GM12864 (cell line): ENCODE data around the gene SPARC.
"Not testable (repeated sequence)": the region's sequence is repeated elsewhere in the genome, so short reads cannot be mapped to it uniquely, and the experiment has no call there.

ENCODE experiments used
- DNase-seq: peaks from one replicate; pipeline ENCODE4 v3.0.0-alpha.2; 2011; ENCODE audit warnings: low read depth
- H3K4me3 ChIP-seq: 2 replicates; pipeline ENCODE4 v1.5.1; 2011; ENCODE audit warnings: mild to moderate bottlenecking, low read depth, low read length, control low read depth
- TF ChIP-seq, protein P1 (sequence below): IDR thresholded peaks from 2 replicates; pipeline ENCODE4 v1.5.1; 2011; ENCODE audit warnings: low read depth, mild to moderate bottlenecking, moderate library complexity, low read length, control low read depth, inconsistent platforms; ENCODE audit errors: missing control alignments

The SPARC gene

DNA sequence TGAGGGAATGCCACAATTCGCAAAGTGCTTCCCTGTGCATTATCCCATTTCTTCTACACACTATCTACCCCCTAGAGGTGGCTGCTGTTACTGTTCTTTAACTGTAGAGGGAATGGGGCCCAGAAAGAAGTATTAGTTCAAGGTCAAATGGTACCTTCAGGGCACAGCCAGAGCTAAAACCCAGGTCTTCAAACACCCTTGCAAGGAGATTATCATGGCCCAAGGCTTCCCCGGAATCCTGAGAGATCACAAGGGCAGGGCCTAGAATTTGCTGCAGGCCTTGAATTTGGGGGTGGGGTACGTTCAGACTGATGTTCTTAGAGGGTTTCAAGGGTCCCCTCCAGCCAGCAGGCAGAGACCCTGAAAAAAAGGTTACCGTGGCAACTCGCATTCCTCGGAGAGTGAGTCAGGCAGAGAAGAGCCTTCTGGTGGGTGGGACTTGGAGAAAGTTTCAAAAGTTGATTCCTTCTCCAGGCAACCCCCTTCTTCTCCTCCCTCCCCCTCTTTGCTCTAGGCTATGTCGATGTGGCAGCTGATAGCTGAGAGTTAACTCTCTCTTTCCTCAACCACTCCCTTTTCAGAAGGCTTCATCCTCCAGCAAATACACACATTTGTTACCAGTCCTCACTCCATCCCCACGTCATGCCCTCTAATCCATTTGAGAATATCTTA, 1.9 kb downstream of the SPARC start:
- TF ChIP-seq, protein P1, sequence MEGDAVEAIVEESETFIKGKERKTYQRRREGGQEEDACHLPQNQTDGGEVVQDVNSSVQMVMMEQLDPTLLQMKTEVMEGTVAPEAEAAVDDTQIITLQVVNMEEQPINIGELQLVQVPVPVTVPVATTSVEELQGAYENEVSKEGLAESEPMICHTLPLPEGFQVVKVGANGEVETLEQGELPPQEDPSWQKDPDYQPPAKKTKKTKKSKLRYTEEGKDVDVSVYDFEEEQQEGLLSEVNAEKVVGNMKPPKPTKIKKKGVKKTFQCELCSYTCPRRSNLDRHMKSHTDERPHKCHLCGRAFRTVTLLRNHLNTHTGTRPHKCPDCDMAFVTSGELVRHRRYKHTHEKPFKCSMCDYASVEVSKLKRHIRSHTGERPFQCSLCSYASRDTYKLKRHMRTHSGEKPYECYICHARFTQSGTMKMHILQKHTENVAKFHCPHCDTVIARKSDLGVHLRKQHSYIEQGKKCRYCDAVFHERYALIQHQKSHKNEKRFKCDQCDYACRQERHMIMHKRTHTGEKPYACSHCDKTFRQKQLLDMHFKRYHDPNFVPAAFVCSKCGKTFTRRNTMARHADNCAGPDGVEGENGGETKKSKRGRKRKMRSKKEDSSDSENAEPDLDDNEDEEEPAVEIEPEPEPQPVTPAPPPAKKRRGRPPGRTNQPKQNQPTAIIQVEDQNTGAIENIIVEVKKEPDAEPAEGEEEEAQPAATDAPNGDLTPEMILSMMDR = peak; percentile 46
- H3K4me3 ChIP-seq = peak overlapping the region; percentile 51
- DNase-seq = no peak

DNA sequence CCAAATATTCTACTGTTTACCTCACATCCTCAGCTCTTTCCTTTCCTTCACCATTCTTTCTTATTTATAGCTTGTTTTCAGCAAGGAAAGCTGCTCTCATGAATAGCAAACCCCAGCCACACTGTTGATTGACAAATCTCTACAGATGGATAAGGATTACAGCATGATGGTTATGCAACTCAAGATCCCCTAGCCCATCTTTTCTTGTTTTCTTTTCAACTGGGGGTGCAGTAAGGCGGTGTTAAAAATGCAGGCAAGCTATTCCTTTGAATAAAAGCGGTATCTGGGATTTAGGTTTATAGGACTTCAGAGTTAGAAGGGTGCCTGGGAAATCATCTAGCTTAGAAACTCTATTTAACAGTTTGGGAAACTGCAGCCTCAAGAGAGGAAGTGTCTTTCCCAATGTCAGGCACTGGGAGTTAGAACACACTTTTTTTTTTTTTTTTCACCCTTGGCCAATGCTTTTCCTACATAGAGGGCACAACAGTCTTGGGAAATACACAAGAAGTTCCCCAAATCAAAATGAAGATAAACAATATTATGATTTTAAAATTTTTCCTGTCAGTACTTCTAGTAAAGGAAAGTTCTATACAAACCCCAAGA, 2.6 kb downstream of the SPARC start:
- TF ChIP-seq, protein P1 = no peak
- DNase-seq = no peak
- no peak overlapping the region for H3K4me3 ChIP-seq

DNA sequence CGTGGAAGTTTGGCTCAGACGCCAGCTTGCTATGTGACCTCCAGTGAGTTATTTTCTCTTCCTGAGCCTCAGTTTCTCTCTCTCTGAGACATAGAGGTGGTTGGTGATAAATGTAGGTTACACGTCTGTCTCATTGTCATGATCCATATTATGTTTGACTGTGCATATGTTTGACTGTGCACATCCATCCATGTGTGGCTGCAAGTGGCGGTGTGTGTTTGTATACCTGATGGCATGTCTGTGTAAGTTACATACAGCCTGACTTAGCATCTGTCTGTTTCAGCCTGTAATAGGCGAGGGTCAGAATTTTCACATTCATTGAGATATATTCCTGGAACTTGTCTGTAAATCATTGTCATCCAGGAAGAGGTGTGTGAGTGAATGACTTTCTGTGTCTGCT, 3.3 kb downstream of the SPARC start:
- H3K4me3 ChIP-seq = no peak overlapping the region
- no peak for DNase-seq
- TF ChIP-seq, protein P1 = no peak

DNA sequence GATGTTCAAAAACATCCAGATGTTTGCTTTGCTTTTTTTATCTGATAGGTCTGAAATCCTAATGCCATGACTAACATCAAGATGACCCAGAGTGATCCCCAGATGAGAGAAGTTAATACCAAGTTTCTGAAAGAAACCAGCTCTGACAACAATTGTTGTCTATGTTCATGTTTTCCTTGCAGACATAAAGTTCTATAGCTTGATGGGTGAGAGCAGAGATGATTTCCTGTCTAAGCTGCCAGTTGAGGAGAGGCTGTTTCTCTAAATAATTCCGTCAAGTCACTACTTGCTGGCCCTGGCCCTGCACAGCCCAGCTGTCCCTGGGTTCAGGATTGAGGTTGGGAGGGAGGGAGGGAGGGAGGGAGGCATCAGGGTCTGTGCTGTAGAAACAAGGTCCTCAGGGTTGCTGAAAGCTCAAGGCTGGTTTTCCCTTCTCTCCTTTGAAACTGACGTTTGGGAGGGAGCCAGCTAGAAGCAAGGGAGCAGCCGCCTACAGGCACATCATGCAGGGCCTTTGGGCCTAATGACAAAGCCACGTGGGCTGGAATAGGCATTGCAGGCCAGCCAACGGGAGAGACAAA, 3.9 kb downstream of the SPARC start:
- no peak overlapping the region for H3K4me3 ChIP-seq
- DNase-seq = no peak
- TF ChIP-seq, protein P1 = no peak

DNA sequence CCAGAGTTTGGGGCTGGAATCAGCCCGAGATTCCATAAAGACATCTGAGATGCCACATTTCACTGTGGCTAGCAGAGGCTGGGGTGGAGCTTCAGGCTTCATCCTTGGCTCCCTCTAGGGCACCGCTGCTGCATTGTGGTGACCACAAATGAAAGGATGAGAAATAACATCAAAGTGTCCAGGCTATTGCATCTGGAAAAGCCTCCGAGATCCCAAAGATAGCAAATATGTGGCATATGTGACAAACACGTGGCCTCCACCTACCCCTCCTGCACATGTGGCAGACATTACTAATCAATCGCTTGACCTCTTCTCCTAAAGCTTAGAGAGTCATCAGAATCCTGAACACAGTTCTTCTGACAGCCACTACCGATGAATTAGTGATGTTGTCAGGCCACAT, 4.5 kb downstream of the SPARC start:
- H3K4me3 ChIP-seq = no peak overlapping the region
- TF ChIP-seq, protein P1 = no peak
- no peak for DNase-seq

DNA sequence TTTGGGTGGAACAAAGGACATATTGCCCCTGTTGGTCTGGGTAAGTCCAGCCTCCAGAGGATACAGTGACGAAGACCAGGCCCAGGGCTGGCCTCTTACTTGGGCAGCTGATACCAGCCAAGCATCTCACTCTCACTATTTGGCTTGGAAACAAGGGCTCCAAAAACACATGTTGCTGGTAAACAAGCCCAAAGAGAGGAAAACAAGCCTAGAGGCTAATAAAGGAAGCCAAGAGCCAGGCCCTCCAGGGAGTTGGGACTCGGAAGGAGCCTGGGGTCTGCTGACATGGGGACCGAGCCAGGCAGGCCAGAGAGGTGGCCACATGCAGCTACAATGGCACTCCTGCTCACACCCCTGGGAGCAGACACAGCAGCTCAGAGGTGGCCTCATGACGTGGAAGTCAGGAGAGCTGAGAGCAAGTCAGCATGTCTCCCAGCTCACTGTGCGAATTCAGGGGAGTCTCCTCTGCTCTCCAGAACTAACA, 5.7 kb downstream of the SPARC start:
- no peak for DNase-seq
- TF ChIP-seq, protein P1 = no peak
- H3K4me3 ChIP-seq = no peak overlapping the region

DNA sequence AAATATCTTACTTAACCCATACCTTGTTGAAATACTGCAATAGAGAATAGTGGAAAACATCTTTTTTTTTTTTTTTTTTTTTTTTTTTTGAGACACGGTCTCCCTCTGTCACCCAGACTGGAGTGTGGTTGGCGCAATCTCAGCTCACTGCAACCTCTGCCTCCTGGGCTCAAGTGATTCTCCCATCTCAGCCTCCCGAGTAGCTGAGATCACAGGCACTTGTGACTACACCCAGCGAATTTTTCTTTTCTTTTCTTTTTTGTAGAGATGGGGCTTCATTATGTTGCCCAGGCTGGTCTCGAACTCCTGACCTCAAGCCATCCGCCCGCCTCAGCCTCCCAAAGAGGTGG, 6.6 kb downstream of the SPARC start:
- not testable (repeated sequence) for DNase-seq, H3K4me3 ChIP-seq
